ENCODE data around the gene HORMAD2. TPM values are rescaled to one million over a fixed set of nuclear protein-coding genes. Genes with fewer than 3 reads are reported as not detected.

Gene HORMAD2
- total and polyA plus RNA-seq, 2 donors (not counting 3 experiments of a cell fraction or from before 2014, with no cell fraction given) = not detected

DNA sequence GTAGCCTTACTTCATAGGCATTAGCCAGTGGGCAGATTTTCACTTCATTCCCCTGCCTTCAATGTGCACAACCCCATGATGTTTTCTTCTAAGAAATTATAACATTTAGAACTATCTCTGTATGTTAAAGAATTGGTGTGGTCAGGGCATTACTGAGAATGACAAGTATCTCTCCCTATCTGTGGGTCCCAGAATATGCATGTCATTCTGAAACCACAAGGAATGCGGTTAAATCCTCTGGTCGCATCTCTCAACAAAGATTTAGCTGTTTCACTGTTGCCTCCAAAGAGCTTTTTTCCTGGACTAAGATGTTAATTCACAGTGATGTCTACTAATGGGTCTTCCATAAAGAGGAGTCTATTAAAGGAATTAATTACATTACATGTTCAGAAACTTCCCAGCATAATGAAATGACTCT lies 103.6 kb downstream of the HORMAD2 start:
- Histone ChIP-seq H3K4me2 (ENCODE audit: insufficient read depth, low read length) (no peak overlapping the region), H3K9me3 (replicated peaks; ENCODE audit: control insufficient read depth, insufficient read depth, low read length) (no peaks in the 10 kb centered on the region), H3K9me1 (replicated peaks; ENCODE audit: control insufficient read depth, extremely low read depth, insufficient read depth, low read length) (no peaks in the 10 kb centered on the region), H3K4me3 (replicated peaks in 1 of 3; ENCODE audit: insufficient read depth in 1 of 3, low read depth in 1 of 3, low read length in 3 of 3) (no peak overlapping the region), H3K9ac (replicated peaks; ENCODE audit: extremely low read depth, insufficient read depth, low read length) (no peak overlapping the region), H3K27me3 (ENCODE audit: control insufficient read depth in 2 of 2, insufficient read depth in 2 of 2, low read length in 2 of 2) (peaks cover 12 to 18% of the 10 kb centered on the region in 2 experiments), H2AFZ (ENCODE audit: low read depth, low read length) (no peak overlapping the region), H3K36me3 (ENCODE audit: control insufficient read depth in 2 of 2, extremely low read depth in 1 of 2, insufficient read depth in 2 of 2, low read length in 2 of 2) (no peaks in the 10 kb centered on the region), H3K27ac (ENCODE audit: insufficient read depth, low read depth, low read length) (no peak overlapping the region), H3K4me1 (ENCODE audit: control insufficient read depth, extremely low read depth, insufficient read depth, low read length) (peaks cover 5% of the 10 kb centered on the region), H3K79me2 (ENCODE audit: control insufficient read depth, insufficient read depth, low read length) (no peaks in the 10 kb centered on the region), H4K20me1 (replicated peaks; ENCODE audit: control insufficient read depth, extremely low read depth, insufficient read depth, low read length) (no peaks in the 10 kb centered on the region)
- intact Hi-C loops (cut with micrococcal nuclease) = no loop called here
- POLR2A ChIA-PET = no interaction called here
- TF ChIP-seq POLR2A (IDR thresholded peaks at IDR 0.05; ENCODE audit: low read depth, low read length) = no peak
- no peak for TF ChIP-seq GATA2 (IDR thresholded peaks at IDR 0.05; ENCODE audit: insufficient read depth, insufficient read length, low read depth, low read length)
- no peak for TF ChIP-seq MYC (IDR thresholded peaks at IDR 0.05; ENCODE audit: low read depth, low read length)
- TF ChIP-seq, protein P1, sequence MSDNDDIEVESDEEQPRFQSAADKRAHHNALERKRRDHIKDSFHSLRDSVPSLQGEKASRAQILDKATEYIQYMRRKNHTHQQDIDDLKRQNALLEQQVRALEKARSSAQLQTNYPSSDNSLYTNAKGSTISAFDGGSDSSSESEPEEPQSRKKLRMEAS (IDR thresholded peaks at IDR 0.05; ENCODE audit: insufficient read depth, insufficient read length) = no peak
- TF ChIP-seq, protein P2, sequence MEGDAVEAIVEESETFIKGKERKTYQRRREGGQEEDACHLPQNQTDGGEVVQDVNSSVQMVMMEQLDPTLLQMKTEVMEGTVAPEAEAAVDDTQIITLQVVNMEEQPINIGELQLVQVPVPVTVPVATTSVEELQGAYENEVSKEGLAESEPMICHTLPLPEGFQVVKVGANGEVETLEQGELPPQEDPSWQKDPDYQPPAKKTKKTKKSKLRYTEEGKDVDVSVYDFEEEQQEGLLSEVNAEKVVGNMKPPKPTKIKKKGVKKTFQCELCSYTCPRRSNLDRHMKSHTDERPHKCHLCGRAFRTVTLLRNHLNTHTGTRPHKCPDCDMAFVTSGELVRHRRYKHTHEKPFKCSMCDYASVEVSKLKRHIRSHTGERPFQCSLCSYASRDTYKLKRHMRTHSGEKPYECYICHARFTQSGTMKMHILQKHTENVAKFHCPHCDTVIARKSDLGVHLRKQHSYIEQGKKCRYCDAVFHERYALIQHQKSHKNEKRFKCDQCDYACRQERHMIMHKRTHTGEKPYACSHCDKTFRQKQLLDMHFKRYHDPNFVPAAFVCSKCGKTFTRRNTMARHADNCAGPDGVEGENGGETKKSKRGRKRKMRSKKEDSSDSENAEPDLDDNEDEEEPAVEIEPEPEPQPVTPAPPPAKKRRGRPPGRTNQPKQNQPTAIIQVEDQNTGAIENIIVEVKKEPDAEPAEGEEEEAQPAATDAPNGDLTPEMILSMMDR (IDR thresholded peaks at IDR 0.05; ENCODE audit: extremely low read depth in 1 of 2, insufficient read depth in 1 of 2, low read depth in 1 of 2, low read length in 2 of 2) = no peak
- DNase-seq (ENCODE audit: low read depth, low spot score) (no peak), FAIRE-seq (no peak)
- no TSS peak for BruUV-seq (replicated peaks)
- CTCF ChIA-PET = interaction anchor here (1.0 kb wide), 1 partner anchor 11 kb away, joined by 4 read pairs; no protein-coding TSS in a partner anchor
- dilution Hi-C loops (cut with MboI; ENCODE audit: extremely low pct_ligation_motif_present, low sequenced_read_pairs) = no loop called here

DNA sequence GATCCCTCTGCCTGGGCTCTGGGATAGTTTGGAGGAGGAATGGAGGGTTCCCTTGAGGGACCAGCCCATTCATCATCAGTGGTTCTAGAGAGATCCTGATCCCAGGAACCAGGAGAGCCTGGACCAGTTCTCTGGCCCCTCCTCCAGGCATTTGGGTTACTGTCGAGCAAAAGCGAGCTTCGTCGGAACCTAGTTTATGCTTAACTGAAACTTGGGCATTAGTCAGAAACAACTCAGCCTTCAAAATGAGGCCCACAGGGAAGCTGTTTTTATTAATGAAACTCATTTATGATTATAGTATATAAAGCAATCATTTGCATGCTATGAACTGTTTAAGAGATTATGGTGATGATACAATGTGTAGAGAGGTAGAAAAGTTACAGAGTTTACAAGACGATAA lies 104.9 kb downstream of the HORMAD2 start:
- no TSS peak for BruUV-seq (replicated peaks)
- no peak for DNase-seq (ENCODE audit: low read depth, low spot score)
- Histone ChIP-seq H3K9ac (replicated peaks; ENCODE audit: extremely low read depth, insufficient read depth, low read length) (no peak overlapping the region), H2AFZ (ENCODE audit: low read depth, low read length) (no peak overlapping the region), H3K27me3 (ENCODE audit: control insufficient read depth in 2 of 2, insufficient read depth in 2 of 2, low read length in 2 of 2) (peaks cover 8 to 13% of the 10 kb centered on the region in 2 experiments), H3K4me2 (ENCODE audit: insufficient read depth, low read length) (no peak overlapping the region), H3K4me3 (replicated peaks in 1 of 3; ENCODE audit: insufficient read depth in 1 of 3, low read depth in 1 of 3, low read length in 3 of 3) (no peak overlapping the region), H3K79me2 (ENCODE audit: control insufficient read depth, insufficient read depth, low read length) (no peaks in the 10 kb centered on the region), H3K9me1 (replicated peaks; ENCODE audit: control insufficient read depth, extremely low read depth, insufficient read depth, low read length) (no peaks in the 10 kb centered on the region), H3K27ac (ENCODE audit: insufficient read depth, low read depth, low read length) (no peak overlapping the region), H4K20me1 (replicated peaks; ENCODE audit: control insufficient read depth, extremely low read depth, insufficient read depth, low read length) (no peaks in the 10 kb centered on the region), H3K36me3 (ENCODE audit: control insufficient read depth in 2 of 2, extremely low read depth in 1 of 2, insufficient read depth in 2 of 2, low read length in 2 of 2) (no peaks in the 10 kb centered on the region), H3K4me1 (ENCODE audit: control insufficient read depth, extremely low read depth, insufficient read depth, low read length) (peaks cover 5% of the 10 kb centered on the region), H3K9me3 (replicated peaks; ENCODE audit: control insufficient read depth, insufficient read depth, low read length) (no peaks in the 10 kb centered on the region)
- ChIA-PET POLR2A (no interaction called here), CTCF (interaction anchor here (1.0 to 2.1 kb wide), 2 partner anchors 8 to 10 kb away, joined by 3 to 13 read pairs; no protein-coding TSS in a partner anchor)
- TF ChIP-seq GATA2 (IDR thresholded peaks at IDR 0.05; ENCODE audit: insufficient read depth, insufficient read length, low read depth, low read length) (no peak), JUN (IDR thresholded peaks at IDR 0.05; ENCODE audit: borderline replicate concordance, insufficient read depth, insufficient read length, low read depth) (no peak), POLR2AphosphoS5 (IDR thresholded peaks at IDR 0.05; ENCODE audit: insufficient read depth, low read depth, low read length) (no peak), MYC (IDR thresholded peaks at IDR 0.05; ENCODE audit: low read depth, low read length) (no peak), EZH2 (IDR thresholded peaks at IDR 0.05; ENCODE audit: borderline replicate concordance, low read depth, low read length, severe bottlenecking) (no peak), POLR2A (IDR thresholded peaks at IDR 0.05; ENCODE audit: low read depth, low read length) (no peak), FOS (IDR thresholded peaks at IDR 0.05; ENCODE audit: borderline replicate concordance, insufficient read depth, low read length) (no peak)
- TF ChIP-seq, protein P1 (IDR thresholded peaks at IDR 0.05; ENCODE audit: insufficient read depth, insufficient read length) = no peak
- TF ChIP-seq, protein P2 (IDR thresholded peaks at IDR 0.05; ENCODE audit: extremely low read depth in 1 of 2, insufficient read depth in 1 of 2, low read depth in 1 of 2, low read length in 2 of 2) = no peak
- dilution Hi-C loops (cut with MboI; ENCODE audit: extremely low pct_ligation_motif_present, low sequenced_read_pairs) (no loop called here), intact Hi-C loops (cut with micrococcal nuclease) (no loop called here)
- no peak for FAIRE-seq

Measured in endothelial cell of umbilical vein (primary cell).